Lung (tissue), 12 donors: ENCODE measurements around the gene TBC1D5. TPM values are rescaled to one million over a fixed set of nuclear protein-coding genes. Genes with fewer than 3 reads are reported as not detected.

Experiments
- ATAC-seq: fragments of 200-7000 bp; cut with Tn5 transposase; one replicate; pipeline ENCODE4 v1.9.1; 2020; ENCODE audit warnings: moderate number of reproducible peaks; ENCODE audit not compliant: insufficient read depth, low FRiP score
- DNase-seq, 3 donors: peaks; one replicate each; pipeline ENCODE4 v3.0.0-alpha.2; 2013 to 2017
- H3K27ac ChIP-seq, 2 donors: one replicate each; pipeline ENCODE4 v1.5.1; 2013; ENCODE audit warnings: mild to moderate bottlenecking in 2 of 2, moderate library complexity in 2 of 2, control low read depth in 1 of 2, inconsistent platforms in 1 of 2, low read depth in 1 of 2, low read length in 1 of 2
- H3K27me3 ChIP-seq, 3 donors: one replicate each; pipeline ENCODE4 v1.5.1; 2013; ENCODE audit warnings: low read length in 2 of 3; ENCODE audit not compliant: control insufficient read depth in 3 of 3, insufficient read depth in 3 of 3
- H3K36me3 ChIP-seq, 4 donors: one replicate each; pipeline ENCODE4 v1.5.1; 2013; ENCODE audit warnings: low read length in 4 of 4, mild to moderate bottlenecking in 1 of 4, moderate library complexity in 1 of 4; ENCODE audit not compliant: control insufficient read depth in 4 of 4, insufficient read depth in 4 of 4
- H3K4me1 ChIP-seq, 5 donors: one replicate each; pipeline ENCODE4 v1.5.1; 2013; ENCODE audit warnings: low read length in 5 of 5, mild to moderate bottlenecking in 2 of 5, moderate library complexity in 1 of 5; ENCODE audit not compliant: control insufficient read depth in 5 of 5, insufficient read depth in 5 of 5
- H3K4me3 ChIP-seq: one replicate; pipeline ENCODE4 v1.5.1; 2013; ENCODE audit warnings: mild to moderate bottlenecking, control low read depth, moderate library complexity
- H3K9ac ChIP-seq, 2 donors: one replicate each; pipeline ENCODE4 v1.5.1; 2013; ENCODE audit warnings: low read length in 2 of 2, control low read depth in 1 of 2; ENCODE audit not compliant: insufficient read depth in 1 of 2
- H3K9me3 ChIP-seq, 4 donors: one replicate each; pipeline ENCODE4 v1.5.1; 2013; ENCODE audit warnings: low read length in 3 of 4, mild to moderate bottlenecking in 1 of 4, moderate library complexity in 1 of 4; ENCODE audit not compliant: control insufficient read depth in 4 of 4, insufficient read depth in 3 of 4
- WGBS, 2 donors: extraction: QIAGEN DNeasy Blood & Tissue Kit; methylation state at CpG; one replicate each; pipeline ENCODE4 v1.1.7; 2013; 5-methylcytosine and 5-hydroxymethylcytosine counted together
- polyA plus RNA-seq, 2 donors: library from polyadenylated mRNA; stranded (reverse); fragments of 200-250 nt; gene quantifications; one replicate each; pipeline ENCODE4 v1.2.1, GENCODE V29; 2013
- total RNA-seq, 2 donors: library from RNA; depleted of rRNA in 1 of 2; stranded (reverse); fragments of >200 nt in 1 of 2; gene quantifications; one replicate each; pipeline ENCODE4 v1.2.1, GENCODE V29; 2014 to 2021
- TF ChIP-seq, protein P1 (sequence below): IDR thresholded peaks from 2 replicates; pipeline ENCODE4 v1.5.1; 2012; ENCODE audit warnings: mild to moderate bottlenecking; ENCODE audit errors: control extremely low read depth, extremely low read depth
- donor health status: control.
- donor health status: control.
- donor health status: Bipolar disorder and iron deficiency.
- donor health status: healthy.
- donor health status: DM: yes; HTN: yes; CAD: no.

Gene TBC1D5
- total and polyA plus RNA-seq, 4 donors: 8.7 to 111 (median 39.6) TPM

DNA sequence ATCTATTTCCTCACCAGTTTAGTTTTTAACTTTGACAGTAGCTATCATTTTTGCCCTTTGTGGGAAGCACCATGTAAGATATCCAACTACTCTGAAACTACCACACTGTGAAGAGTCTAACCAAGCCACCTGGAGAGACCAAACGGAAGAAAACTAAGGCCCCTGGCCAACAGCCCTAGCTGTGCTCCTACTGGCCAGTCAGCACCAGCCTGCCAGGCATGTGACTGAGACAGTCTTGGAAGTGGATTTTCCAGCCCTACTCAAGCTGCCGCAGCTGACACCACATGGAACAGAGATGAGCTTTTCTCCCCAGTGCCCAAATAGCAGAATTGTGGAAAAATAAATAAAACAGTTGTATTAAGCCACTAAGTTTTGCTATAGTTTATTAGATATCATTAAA lies 2.9 kb upstream of the TBC1D5 start:
- WGBS, 2 donors: 72 to 83% methylated on average over 2 of the region's 2 CpGs
- no peak overlapping the region for H3K9ac ChIP-seq
- H3K9me3 ChIP-seq: no peaks in the 10 kb centered on the region
- H3K27ac ChIP-seq: no peak overlapping the region
- H3K4me3 ChIP-seq: no peak overlapping the region
- TF ChIP-seq, protein P1, sequence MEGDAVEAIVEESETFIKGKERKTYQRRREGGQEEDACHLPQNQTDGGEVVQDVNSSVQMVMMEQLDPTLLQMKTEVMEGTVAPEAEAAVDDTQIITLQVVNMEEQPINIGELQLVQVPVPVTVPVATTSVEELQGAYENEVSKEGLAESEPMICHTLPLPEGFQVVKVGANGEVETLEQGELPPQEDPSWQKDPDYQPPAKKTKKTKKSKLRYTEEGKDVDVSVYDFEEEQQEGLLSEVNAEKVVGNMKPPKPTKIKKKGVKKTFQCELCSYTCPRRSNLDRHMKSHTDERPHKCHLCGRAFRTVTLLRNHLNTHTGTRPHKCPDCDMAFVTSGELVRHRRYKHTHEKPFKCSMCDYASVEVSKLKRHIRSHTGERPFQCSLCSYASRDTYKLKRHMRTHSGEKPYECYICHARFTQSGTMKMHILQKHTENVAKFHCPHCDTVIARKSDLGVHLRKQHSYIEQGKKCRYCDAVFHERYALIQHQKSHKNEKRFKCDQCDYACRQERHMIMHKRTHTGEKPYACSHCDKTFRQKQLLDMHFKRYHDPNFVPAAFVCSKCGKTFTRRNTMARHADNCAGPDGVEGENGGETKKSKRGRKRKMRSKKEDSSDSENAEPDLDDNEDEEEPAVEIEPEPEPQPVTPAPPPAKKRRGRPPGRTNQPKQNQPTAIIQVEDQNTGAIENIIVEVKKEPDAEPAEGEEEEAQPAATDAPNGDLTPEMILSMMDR: no peak
- H3K27me3 ChIP-seq: no peaks in the 10 kb centered on the region
- DNase-seq (no peak), ATAC-seq (no peak)
- no peaks in the 10 kb centered on the region for H3K36me3 ChIP-seq
- peaks cover 0 to 20% (median 7%) of the 10 kb centered on the region in 5 donors for H3K4me1 ChIP-seq

GRCh38 chr3:17744693-17745092 lies 2.3 kb upstream of the TBC1D5 start:
- Histone ChIP-seq H3K4me1 (peaks cover 0 to 25% (median 8%) of the 10 kb centered on the region in 5 donors), H3K36me3 (no peaks in the 10 kb centered on the region), H3K4me3 (no peak overlapping the region), H3K9ac (no peak overlapping the region), H3K27me3 (no peaks in the 10 kb centered on the region), H3K9me3 (no peaks in the 10 kb centered on the region), H3K27ac (no peak overlapping the region)
- no peak for ATAC-seq
- WGBS, 2 donors: 89 to 92% methylated on average over 3 of the region's 3 CpGs
- DNase-seq: no peak
- TF ChIP-seq, protein P1: no peak

GRCh38 chr3:17743658-17743995 lies 1.2 kb upstream of the TBC1D5 start:
- Histone ChIP-seq H3K4me3 (no peak overlapping the region), H3K4me1 (peaks cover 0 to 30% (median 8%) of the 10 kb centered on the region in 5 donors), H3K9me3 (no peaks in the 10 kb centered on the region), H3K27me3 (no peaks in the 10 kb centered on the region), H3K27ac (peak overlapping the region in 1 of 2 donors; percentile 96), H3K9ac (peak overlapping the region in 1 of 2 donors; percentile 82), H3K36me3 (no peaks in the 10 kb centered on the region)
- WGBS, 2 donors: 47 to 54% methylated on average over 1 of the region's 1 CpG
- TF ChIP-seq, protein P1: no peak
- DNase-seq (no peak), ATAC-seq (no peak)

DNA sequence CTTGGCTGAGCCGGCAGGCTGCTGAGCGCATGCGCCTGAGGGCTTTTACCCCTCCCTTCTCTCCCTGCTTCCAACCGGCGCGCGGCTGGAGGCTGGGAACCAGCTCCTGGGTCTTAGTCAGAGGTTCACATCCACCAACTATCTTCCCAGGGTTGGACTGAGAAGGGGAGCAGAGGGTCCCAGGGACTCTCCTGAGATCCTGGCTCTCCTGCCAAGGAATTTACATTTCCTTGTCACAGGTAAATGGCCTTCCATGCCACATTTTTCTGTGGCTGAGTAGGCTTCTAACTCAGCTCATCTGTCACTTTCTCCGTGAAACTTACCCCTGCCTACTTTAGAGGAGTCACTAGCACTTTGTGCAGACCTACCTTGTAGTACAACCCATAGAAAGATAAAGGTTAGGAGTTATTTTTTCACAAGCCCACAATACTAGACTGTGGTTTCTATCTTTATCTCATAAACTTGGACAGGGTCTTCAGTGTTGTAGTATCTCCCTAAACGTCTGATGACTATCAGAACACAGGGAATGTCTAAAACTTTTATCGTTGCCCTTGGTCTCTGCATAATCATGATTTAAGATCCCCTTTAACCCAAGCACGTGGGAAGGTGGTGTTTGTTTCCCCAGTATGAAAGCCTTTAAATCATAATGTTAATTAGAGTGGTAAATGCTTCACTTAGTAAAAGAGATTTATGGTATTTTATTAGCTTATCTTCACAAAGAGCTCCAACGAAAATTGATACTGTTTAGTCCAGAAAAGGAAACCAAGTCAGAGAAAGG lies 638 bp upstream of the TBC1D5 start:
- 1 to 2% methylated on average over 8 to 12 of the region's 12 CpGs for WGBS, 2 donors

More for the DNA sequence above, 638 bp upstream of the TBC1D5 start:
- Histone ChIP-seq H3K27me3 (no peaks in the 10 kb centered on the region), H3K36me3 (no peaks in the 10 kb centered on the region), H3K27ac (peak overlapping the region; percentile 96 to 100), H3K9ac (peak overlapping the region; percentile 65 to 82), H3K4me1 (peaks cover 2 to 30% (median 8%) of the 10 kb centered on the region in 5 donors), H3K4me3 (peak overlapping the region; percentile 98), H3K9me3 (no peaks in the 10 kb centered on the region)
- no peak for ATAC-seq
- TF ChIP-seq, protein P1: no peak
- DNase-seq: no peak
